ENCODE measurements around the gene SLC9C1.

SLC9C1 gene

DNA sequence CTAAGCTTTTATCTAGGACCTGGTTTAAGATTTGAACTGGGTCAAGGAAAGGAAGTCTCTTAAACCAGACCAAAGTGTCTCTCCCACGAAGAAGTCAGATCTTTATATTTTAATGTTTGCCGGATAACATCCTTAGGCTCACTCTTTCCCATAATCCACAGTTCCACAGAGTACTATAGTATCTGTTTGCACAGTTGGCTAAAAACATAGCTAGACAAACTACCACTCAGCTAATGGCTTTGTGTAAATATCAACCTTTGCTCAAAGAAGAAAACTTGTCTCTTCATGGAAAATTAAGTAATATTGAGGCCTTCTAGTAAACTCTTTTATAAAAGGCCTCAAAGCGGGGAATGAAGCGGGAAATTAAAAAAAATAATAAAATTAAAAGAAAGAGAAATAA, 13.5 kb upstream of the SLC9C1 start:
- no peak for TF ChIP-seq CTCF (IDR thresholded peaks at IDR 0.05)
- H3K27ac ChIP-seq: no peak overlapping the region
- H3K4me3 ChIP-seq: no peak overlapping the region
- DNase-seq (ENCODE audit: low spot score): no peak

- TF ChIP-seq CTCF (IDR thresholded peaks at IDR 0.05): no peak
- Histone ChIP-seq H3K4me3 (no peak overlapping the region), H3K27ac (no peak overlapping the region)
- DNase-seq (ENCODE audit: low spot score): no peak
These were observed 12.8 kb upstream of the SLC9C1 start for GRCh38 chr3:112306825-112307224.

GRCh38 chr3:112304611-112305010, 10.6 kb upstream of the SLC9C1 start:
- H3K27ac ChIP-seq: no peak overlapping the region
- DNase-seq (ENCODE audit: low spot score): no peak
- H3K4me3 ChIP-seq: no peak overlapping the region
- TF ChIP-seq CTCF (IDR thresholded peaks at IDR 0.05): peak; percentile 17

DNA sequence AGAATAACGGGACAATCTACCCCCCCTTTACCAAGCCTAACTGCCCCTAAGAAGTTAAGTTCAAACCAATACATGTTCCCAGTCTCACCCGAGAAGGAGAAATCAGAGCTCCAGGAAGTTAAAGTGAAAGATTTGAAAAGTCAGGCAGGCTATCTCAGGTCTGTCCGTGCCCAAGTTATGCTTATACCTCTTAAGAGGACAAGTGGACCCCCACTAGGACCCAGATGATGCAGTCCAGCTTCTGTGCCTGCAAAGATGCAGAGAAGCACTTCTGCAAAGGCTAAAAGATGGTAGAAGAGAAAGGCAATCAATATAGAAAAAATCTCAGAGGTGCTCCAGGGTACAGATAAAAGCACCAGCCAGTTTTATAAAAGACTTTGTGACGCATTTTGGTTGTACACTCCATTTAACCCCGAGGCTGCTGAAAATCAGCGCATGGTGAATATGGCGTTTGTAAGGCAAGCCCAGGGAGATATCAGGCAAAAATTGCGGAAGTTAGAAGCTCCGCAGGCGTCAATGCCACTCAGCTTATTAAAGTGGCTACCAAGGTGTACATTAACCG, 9.8 kb upstream of the SLC9C1 start:
- DNase-seq (ENCODE audit: low spot score): no peak
- TF ChIP-seq CTCF (IDR thresholded peaks at IDR 0.05): no peak

DNA sequence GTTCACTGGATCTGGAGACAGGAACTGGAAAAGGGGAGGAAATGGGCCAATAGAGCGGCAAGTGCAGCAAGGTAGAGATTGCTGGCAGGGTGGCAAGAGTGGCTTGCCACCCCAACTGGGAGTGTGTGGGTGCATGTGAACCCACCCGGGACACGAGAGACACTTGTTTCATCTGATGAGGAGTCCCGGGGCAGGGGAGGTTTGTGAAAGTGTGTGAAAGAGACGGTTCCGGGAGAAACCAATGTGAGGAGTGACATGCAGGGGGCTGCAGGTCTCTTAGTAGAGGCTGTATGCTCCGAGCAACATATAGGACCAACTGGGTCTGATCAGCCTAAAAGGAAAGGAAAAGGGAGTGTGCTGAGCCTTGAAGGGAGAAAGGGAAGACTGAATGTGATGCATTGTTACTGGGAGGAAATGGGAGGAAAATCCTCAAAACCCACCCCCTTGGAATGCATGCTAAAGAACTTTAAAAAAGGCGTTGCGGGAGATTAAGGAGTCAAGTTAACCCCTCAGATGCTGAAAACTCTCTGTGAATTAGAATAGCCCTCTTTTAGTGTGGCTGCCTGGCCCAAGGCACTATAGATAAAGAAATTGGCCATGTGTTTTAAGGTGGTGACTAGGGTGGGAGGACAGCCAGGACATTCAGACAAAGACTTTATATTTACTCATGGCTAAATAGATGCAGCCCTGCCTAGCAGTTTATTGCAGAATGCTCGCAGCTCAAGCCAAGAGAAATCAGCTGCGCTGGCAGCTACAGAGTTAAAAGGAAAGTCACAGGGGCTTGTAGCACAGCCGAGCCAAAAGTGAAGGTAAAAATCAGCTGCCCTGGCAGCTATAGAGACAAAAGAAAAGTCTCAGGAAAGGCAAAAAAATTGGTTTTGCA, 9.1 kb upstream of the SLC9C1 start:
- no peak for TF ChIP-seq CTCF (IDR thresholded peaks at IDR 0.05)
- no peak overlapping the region for H3K27ac ChIP-seq

More for the DNA sequence above, 9.8 kb upstream of the SLC9C1 start:
- Histone ChIP-seq H3K27ac (no peak overlapping the region), H3K4me3 (peak overlapping the region; percentile 70)

DNA sequence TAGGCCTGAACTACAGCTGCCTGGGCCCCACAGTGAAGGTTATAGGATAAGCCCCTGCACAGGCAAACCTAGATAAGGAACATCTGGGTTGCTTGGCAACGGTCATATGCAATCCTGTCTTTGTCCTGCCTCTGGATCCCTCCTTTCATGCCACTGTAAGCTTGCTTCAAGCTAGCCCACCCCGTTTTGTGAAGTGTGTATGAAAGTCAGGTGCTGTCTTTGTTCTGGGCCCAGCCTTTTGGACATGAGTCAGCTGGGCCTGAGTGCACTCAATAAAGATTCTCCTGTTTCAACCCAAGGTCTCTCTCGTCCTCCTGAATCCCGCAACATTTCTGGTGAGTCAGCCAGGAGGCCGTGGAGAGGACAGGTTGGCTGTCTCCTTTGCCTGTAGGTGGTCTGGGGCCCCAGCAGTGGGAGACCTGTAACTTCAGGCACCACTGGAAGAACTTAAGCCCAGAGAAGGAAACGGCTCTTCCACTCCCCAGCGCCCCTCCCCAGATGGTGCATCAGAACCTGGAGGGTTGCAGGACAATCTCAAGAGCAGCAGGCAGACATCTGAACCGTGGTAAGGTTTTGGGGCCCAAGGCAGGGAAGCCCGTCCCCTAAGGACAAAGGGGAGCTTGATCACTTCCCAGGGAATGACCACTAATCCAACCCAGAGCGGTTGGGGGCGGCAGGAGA, 8.3 kb upstream of the SLC9C1 start:
- TF ChIP-seq CTCF (IDR thresholded peaks at IDR 0.05): no peak
- Histone ChIP-seq H3K4me3 (peak overlapping the region; percentile 70), H3K27ac (no peak overlapping the region)
- no peak for DNase-seq (ENCODE audit: low spot score)

More for the DNA sequence above, 9.1 kb upstream of the SLC9C1 start:
- peak overlapping the region; percentile 70 for H3K4me3 ChIP-seq
- no peak for DNase-seq (ENCODE audit: low spot score)
